Measurements from ENCODE around the gene BTBD9. TPM values are rescaled to one million over a fixed set of nuclear protein-coding genes. Genes with fewer than 3 reads are reported as not detected.

The BTBD9 gene
- total RNA-seq, 2 donors from 2014 or later: 26.1 to 31.3 TPM

DNA sequence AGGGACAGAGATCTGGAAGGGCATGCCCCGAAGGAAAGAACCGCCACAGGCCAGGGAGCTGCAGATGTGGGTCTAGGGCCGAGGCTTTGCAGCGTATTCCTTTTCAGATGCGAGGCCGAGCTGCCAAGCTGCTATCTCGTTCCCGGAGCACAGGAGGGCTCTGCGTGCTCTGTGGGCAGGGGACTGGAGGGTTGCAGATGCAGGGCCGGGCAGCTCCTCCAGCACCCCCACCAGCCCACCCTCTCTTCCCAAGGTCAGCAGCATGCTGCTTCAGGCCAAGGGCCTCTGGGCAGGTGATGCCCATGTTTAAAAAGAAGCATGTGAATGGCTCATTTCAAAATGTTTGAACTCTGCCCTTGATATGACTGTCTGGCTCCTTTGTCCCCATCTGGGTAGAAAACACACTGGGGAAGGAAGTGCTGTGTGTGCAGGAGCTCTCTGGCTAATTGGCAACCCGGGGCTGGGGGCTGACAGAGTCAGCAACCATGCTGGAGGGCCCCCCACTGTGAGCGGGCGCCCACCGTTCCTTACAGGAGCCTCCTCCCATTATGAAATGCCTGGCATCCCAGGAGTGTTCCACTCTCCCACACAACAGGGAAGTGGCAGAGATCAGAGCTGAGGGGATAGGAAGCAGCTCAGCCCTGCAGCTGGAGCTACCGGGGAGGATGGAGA lies 466.9 kb downstream of the BTBD9 start:
- DNase-seq: no peak
- intact Hi-C loops (cut with DNase I, micrococcal nuclease): no loop called here
- ATAC-seq: no peak

- no peak for DNase-seq
- intact Hi-C loops (cut with DNase I, micrococcal nuclease): no loop called here
- ATAC-seq: no peak
Measured at GRCh38 chr6:38171997-38172738, 467.6 kb downstream of the BTBD9 start.

DNA sequence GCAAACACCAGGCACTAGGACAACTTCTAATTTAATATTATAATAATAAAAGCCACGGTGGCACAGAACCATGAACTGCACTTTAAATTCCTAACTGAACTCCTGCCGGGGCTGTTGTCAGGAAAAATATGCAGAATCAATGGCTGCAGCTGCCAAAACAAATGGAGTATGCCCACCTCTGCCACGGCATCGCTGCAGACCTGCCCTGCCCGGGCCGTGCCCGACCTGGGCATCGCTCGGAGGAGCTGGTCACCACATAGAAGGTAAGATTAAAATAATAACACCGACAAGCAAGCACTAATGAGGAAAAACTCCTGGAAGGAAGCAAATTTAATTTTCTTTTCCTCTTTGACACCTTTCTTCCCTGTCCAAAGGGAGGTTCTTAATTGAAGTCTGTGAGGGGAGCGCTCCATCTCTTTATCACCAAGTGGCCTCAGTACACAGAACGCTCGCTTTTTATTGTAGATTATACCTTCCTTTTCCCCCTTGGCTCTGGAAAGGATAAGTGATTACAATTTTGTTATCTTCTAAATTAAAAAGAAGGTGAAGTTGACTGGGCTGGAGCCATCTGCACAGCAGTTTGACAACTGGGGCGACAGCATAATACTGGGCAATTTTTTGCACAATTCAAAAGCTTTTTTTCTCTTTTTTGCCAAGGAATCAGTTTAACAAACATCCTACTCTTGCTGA lies 468.9 kb downstream of the BTBD9 start:
- intact Hi-C loops (cut with DNase I, micrococcal nuclease): no loop called here
- DNase-seq: no peak

GRCh38 chr6:38169977-38170526 lies 469.7 kb downstream of the BTBD9 start:
- intact Hi-C loops (cut with DNase I, micrococcal nuclease): no loop called here
- DNase-seq (peak; percentile 66 to 67), ATAC-seq (peak; percentile 61)

More for the DNA sequence above, 468.9 kb downstream of the BTBD9 start:
- peak; percentile 8 for ATAC-seq

GRCh38 chr6:38169221-38169976 lies 470.3 kb downstream of the BTBD9 start:
- intact Hi-C loops (cut with DNase I, micrococcal nuclease): no loop called here
- DNase-seq (no peak), ATAC-seq (no peak)

GRCh38 chr6:38168699-38169098 lies 471.0 kb downstream of the BTBD9 start:
- DNase-seq (no peak), ATAC-seq (no peak)
- intact Hi-C loops (cut with DNase I, micrococcal nuclease): no loop called here

- ATAC-seq (no peak), DNase-seq (no peak)
- intact Hi-C loops (cut with DNase I, micrococcal nuclease): no loop called here
Measured at GRCh38 chr6:38168126-38168525, 471.6 kb downstream of the BTBD9 start.

GRCh38 chr6:38167598-38167997 lies 472.1 kb downstream of the BTBD9 start:
- ATAC-seq (no peak), DNase-seq (no peak)
- intact Hi-C loops (cut with DNase I, micrococcal nuclease): no loop called here

DNA sequence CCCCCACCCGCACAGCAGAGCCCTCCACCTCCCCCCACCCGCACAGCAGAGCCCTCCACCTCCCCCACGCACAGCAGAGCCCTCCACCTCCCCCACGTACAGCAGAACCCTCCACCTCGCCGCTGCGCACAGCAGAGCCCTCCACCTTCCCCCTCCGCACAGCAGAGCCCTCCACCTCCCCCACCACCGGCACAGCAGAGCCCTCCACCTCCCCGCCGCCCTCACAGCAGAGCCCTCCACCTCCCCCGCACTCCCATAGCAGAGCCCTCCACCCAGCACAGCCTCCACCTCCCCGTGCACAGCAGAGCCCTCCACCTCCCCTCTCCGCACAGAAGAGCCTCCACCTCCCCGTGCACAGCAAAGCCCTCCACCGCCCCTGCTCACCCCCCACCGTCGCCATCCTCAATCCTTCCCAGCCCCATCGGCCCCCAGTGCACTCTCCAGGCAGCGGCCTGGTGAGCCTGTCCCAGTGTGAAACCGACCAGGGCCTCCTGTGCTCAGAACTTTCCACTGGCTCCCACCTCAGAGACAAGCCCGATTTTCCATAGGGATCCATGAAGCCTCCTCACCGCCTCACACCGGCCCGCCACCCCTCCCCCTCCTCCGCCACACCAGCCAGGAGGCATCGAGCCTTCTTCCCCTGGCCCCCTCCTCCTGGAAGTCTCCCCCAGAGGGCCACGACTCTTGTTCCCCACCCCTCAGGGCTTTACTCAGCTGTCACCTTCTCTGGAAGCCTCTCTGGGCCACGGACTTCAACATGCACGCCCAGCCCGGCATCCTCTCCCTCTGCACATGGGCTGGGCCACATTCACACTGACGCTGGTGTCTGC lies 473.1 kb downstream of the BTBD9 start:
- no peak for ATAC-seq
- intact Hi-C loops (cut with DNase I, micrococcal nuclease): no loop called here
- no peak for DNase-seq

DNA sequence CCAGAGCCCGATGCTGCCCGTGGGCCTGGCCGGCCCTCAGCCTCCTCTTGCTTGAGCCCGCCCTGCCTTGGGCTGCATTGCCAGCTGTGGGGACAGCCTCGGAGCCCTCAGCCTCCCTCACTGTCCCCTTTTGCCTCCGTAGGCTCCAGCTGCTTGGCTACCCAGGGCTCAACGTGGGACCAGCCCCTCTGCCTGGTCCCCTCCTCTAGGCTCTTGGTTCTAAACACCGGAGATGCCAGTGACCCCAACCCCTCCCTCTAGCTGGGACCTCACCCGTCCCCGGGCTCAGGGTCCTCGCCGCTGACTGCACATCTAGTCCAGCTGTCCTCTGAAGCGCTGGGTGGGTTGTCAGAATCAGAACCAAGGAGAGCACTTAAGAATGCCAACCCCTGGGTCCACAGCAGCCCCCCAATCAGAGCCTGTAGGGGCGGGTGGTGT lies 475.0 kb downstream of the BTBD9 start:
- no peak for ATAC-seq

GRCh38 chr6:38164131-38164481 lies 475.6 kb downstream of the BTBD9 start:
- DNase-seq (peak in 1 of 2 donors; percentile 37), ATAC-seq (peak; percentile 40)
- intact Hi-C loops (cut with DNase I, micrococcal nuclease): no loop called here

More for the DNA sequence above, 475.0 kb downstream of the BTBD9 start:
- no peak for DNase-seq
- intact Hi-C loops (cut with DNase I, micrococcal nuclease): no loop called here

- intact Hi-C loops (cut with DNase I, micrococcal nuclease): no loop called here
- ATAC-seq: peak; percentile 15
- peak in 1 of 2 donors; percentile 14 for DNase-seq
Measured at GRCh38 chr6:38163186-38164130, 476.3 kb downstream of the BTBD9 start.

- DNase-seq (peak in 1 of 2 donors; percentile 18), ATAC-seq (no peak)
- intact Hi-C loops (cut with DNase I, micrococcal nuclease): no loop called here
Measured at GRCh38 chr6:38162493-38163185, 477.1 kb downstream of the BTBD9 start.

- DNase-seq: peak in 1 of 2 donors; percentile 18
- intact Hi-C loops (cut with DNase I, micrococcal nuclease): no loop called here
- ATAC-seq: no peak
Measured at GRCh38 chr6:38161754-38162492, 477.8 kb downstream of the BTBD9 start.

GRCh38 chr6:38161331-38161730 lies 478.4 kb downstream of the BTBD9 start:
- intact Hi-C loops (cut with DNase I, micrococcal nuclease): no loop called here
- ATAC-seq (no peak), DNase-seq (peak in 1 of 2 donors; percentile 14)

DNA sequence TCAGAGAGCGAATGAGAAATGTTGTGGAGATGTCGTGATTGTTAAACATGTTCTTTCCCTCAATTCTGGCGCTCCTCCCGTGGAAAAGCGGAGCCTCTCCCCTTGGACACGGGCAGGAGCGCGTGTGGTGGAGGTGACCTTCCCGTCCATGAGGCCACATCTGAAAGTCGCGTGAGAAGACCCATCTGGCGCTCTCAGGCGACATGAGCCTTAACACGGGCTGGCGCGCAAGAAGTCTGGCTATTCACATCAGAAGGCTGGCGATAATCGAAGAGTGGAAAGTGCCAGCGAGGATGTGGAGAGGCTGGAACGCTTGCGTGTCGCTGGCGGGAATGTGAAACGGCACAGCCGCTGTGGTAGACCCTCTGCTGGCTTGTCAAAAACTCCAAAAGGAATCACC lies 478.9 kb downstream of the BTBD9 start:
- intact Hi-C loops (cut with DNase I, micrococcal nuclease): no loop called here
- ATAC-seq: no peak
- DNase-seq: no peak

All from left colon (tissue), 2 donors.